ENCODE results near the gene LRRC23. TPM values are rescaled to one million over a fixed set of nuclear protein-coding genes. Genes with fewer than 3 reads are reported as not detected.

Gene LRRC23
- total and polyA plus RNA-seq, 2 of the 13 experiments (the other 11 are each of a cell fraction or from before 2014, with no cell fraction given): 6.0 to 7.8 TPM

DNA sequence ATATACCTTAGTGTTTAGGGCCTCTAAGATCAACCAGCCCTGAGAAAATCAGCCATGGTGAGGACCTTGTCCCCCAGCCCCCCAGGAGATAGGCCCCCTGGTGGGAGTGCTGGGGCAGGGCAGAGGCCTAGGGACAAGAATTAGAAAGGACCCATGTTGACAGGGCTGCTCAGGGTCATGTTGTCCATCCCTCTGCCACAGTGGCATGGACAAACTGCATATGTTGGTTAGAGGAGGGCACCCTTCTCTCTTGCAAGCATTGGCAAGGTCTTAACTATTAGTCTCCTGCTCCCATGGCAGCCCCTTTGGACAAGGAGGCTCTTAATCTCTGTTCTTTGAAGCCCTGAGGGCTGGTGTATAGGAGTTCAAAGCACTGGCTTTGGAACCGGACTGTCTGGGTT is 45.8 kb downstream of the LRRC23 start:
- H3K4me1 ChIP-seq (ENCODE audit: insufficient read depth, low read length): peaks cover 24% of the 10 kb centered on the region
- no peak for ATAC-seq
- no peaks in the 10 kb centered on the region for H3K36me3 ChIP-seq (replicated peaks in 1 of 2; ENCODE audit: control insufficient read depth in 1 of 2, insufficient read depth in 2 of 2, low read length in 2 of 2)
- in situ Hi-C loops (cut with HindIII; ENCODE audit: extremely low pct_ligation_motif_present, low pct_unique_long_range_greater_than_20kb): no loop called here
- no peak overlapping the region for H3K4me3 ChIP-seq (replicated peaks in 1 of 3; ENCODE audit: insufficient read depth in 1 of 3, low read depth in 2 of 3, low read length in 3 of 3)
- ChIA-PET CTCF (ENCODE audit: low intra/inter-chr PET ratio, low total read pairs) (interaction anchor here (0.7 kb wide), 1 partner anchor 81 kb away, joined by 3 read pairs; no protein-coding TSS in a partner anchor), POLR2A (no interaction called here)
- H3K4me2 ChIP-seq (ENCODE audit: low read depth, low read length): no peak overlapping the region
- FAIRE-seq: no peak
- intact Hi-C loops (cut with micrococcal nuclease; ENCODE audit: unreplicated experiment): no loop called here
- H4K20me1 ChIP-seq (ENCODE audit: insufficient read depth, low read length): no peaks in the 10 kb centered on the region
- no peaks in the 10 kb centered on the region for H3K27me3 ChIP-seq (ENCODE audit: control insufficient read depth in 1 of 2, insufficient read depth in 2 of 2, low read length in 2 of 2)
- no peak overlapping the region for H3K9ac ChIP-seq (ENCODE audit: insufficient read depth, low read depth, low read length)
- no CpG with 5 or more reads among the region's 1 CpG for WGBS (ENCODE audit: low lambda C conversion rate)
- H3K27ac ChIP-seq (ENCODE audit: extremely low read length, insufficient read depth, low read length): no peak overlapping the region
- H3K79me2 ChIP-seq (ENCODE audit: insufficient read depth, low read length): no peaks in the 10 kb centered on the region
- BruUV-seq (replicated peaks): no TSS peak
- no peak overlapping the region for H2AFZ ChIP-seq (ENCODE audit: low read length)
- no peaks in the 10 kb centered on the region for H3K9me3 ChIP-seq (ENCODE audit: low read length)
- no peak for DNase-seq (ENCODE audit: low spot score)
- TF ChIP-seq HMG20A (CRISPR knock-in tag; IDR thresholded peaks at IDR 0.05; ENCODE audit: borderline replicate concordance): no peak
- TF ChIP-seq NR2C2 (CRISPR knock-in tag; IDR thresholded peaks at IDR 0.05; ENCODE audit: borderline replicate concordance): peak; percentile 70
- TF ChIP-seq XRCC5 (optimal IDR thresholded peaks at IDR 0.05; ENCODE audit: low read length): no peak
- TF ChIP-seq YY1 (IDR thresholded peaks at IDR 0.05; ENCODE audit: insufficient read depth, insufficient replicate concordance, low read depth, low read length): no peak
- no peak for TF ChIP-seq ZNF75D (CRISPR knock-in tag; IDR thresholded peaks at IDR 0.05; ENCODE audit: borderline replicate concordance)
- TF ChIP-seq PATZ1 (CRISPR knock-in tag; IDR thresholded peaks at IDR 0.05): peak; percentile 83
- TF ChIP-seq ZBTB49 (CRISPR knock-in tag; IDR thresholded peaks at IDR 0.05; ENCODE audit: borderline replicate concordance): no peak
- TF ChIP-seq ZHX2 (IDR thresholded peaks at IDR 0.05; ENCODE audit: low read depth): no peak
- no peak for TF ChIP-seq ZHX2 (CRISPR knock-in tag; IDR thresholded peaks at IDR 0.05; ENCODE audit: borderline replicate concordance)
- TF ChIP-seq, protein P1, sequence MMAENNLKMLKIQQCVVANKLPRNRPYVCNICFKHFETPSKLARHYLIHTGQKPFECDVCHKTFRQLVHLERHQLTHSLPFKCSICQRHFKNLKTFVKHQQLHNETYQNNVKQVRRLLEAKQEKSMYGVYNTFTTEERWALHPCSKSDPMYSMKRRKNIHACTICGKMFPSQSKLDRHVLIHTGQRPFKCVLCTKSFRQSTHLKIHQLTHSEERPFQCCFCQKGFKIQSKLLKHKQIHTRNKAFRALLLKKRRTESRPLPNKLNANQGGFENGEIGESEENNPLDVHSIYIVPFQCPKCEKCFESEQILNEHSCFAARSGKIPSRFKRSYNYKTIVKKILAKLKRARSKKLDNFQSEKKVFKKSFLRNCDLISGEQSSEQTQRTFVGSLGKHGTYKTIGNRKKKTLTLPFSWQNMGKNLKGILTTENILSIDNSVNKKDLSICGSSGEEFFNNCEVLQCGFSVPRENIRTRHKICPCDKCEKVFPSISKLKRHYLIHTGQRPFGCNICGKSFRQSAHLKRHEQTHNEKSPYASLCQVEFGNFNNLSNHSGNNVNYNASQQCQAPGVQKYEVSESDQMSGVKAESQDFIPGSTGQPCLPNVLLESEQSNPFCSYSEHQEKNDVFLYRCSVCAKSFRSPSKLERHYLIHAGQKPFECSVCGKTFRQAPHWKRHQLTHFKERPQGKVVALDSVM (CRISPR knock-in tag; IDR thresholded peaks at IDR 0.05): no peak
- TF ChIP-seq ZNF691 (CRISPR knock-in tag; IDR thresholded peaks at IDR 0.05; ENCODE audit: borderline replicate concordance, low read depth): no peak
